ENCODE data around the gene CEP120. TPM values are rescaled to one million over a fixed set of nuclear protein-coding genes. Genes with fewer than 3 reads are reported as not detected.

Gene CEP120
- total and polyA plus RNA-seq, 12 donors, result 4.2 to 36.8 (median 19.1) TPM

GRCh38 chr5:123387313-123387712 lies 35.9 kb downstream of the CEP120 start:
- 95 to 97% (median 96%) methylated on average over 3 of the region's 3 CpGs for WGBS, 4 donors
- no peak overlapping the region for H3K4me3 ChIP-seq
- intact Hi-C loops (cut with DNase I), result no loop called here
- no peaks in the 10 kb centered on the region for H3K27me3 ChIP-seq
- no peaks in the 10 kb centered on the region for H3K4me1 ChIP-seq (replicated peaks in 1 of 2)
- H3K27ac ChIP-seq, result no peak overlapping the region
- H3K9me3 ChIP-seq (replicated peaks in 1 of 3), result no peaks in the 10 kb centered on the region
- TF ChIP-seq POLR2A (IDR thresholded peaks at IDR 0.05) (no peak), CTCF (IDR thresholded peaks at IDR 0.05) (no peak)
- no peak for DNase-seq
- peaks cover 0 to 24% of the 10 kb centered on the region in 2 donors for H3K36me3 ChIP-seq (replicated peaks in 1 of 2)

GRCh38 chr5:123382252-123382651 lies 41.0 kb downstream of the CEP120 start:
- intact Hi-C loops (cut with DNase I), result no loop called here
- H3K9me3 ChIP-seq (replicated peaks in 1 of 3), result peaks cover 0 to 4% (median 0%) of the 10 kb centered on the region in 3 donors
- no peak for TF ChIP-seq POLR2A (IDR thresholded peaks at IDR 0.05)
- no peak for TF ChIP-seq CTCF (IDR thresholded peaks at IDR 0.05)
- no peaks in the 10 kb centered on the region for H3K4me1 ChIP-seq (replicated peaks in 1 of 2)
- 84 to 96% (median 92%) methylated on average over 1 of the region's 1 CpG for WGBS, 4 donors
- no peak overlapping the region for H3K27ac ChIP-seq
- no peak for DNase-seq
- peaks cover 0 to 35% of the 10 kb centered on the region in 2 donors for H3K36me3 ChIP-seq (replicated peaks in 1 of 2)
- no peaks in the 10 kb centered on the region for H3K27me3 ChIP-seq
- no peak overlapping the region for H3K4me3 ChIP-seq

- peak in 2 of 6 experiments; percentile 40 to 43 for TF ChIP-seq CTCF (IDR thresholded peaks at IDR 0.05)
- no peak for TF ChIP-seq POLR2A (IDR thresholded peaks at IDR 0.05)
- intact Hi-C loops (cut with DNase I), result no loop called here
Observed at GRCh38 chr5:123371575-123372179, 51.5 kb downstream of the CEP120 start.

GRCh38 chr5:123369371-123369968 lies 53.7 kb downstream of the CEP120 start:
- Histone ChIP-seq H3K4me3 (no peak overlapping the region), H3K27me3 (no peaks in the 10 kb centered on the region), H3K36me3 (replicated peaks in 1 of 2) (peaks cover 0 to 6% of the 10 kb centered on the region in 2 donors), H3K27ac (no peak overlapping the region), H3K4me1 (replicated peaks in 1 of 2) (peaks cover 0 to 9% of the 10 kb centered on the region in 2 donors), H3K9me3 (replicated peaks in 1 of 3) (no peaks in the 10 kb centered on the region)
- TF ChIP-seq CTCF (IDR thresholded peaks at IDR 0.05), result no peak
- no peak for TF ChIP-seq POLR2A (IDR thresholded peaks at IDR 0.05)
- WGBS, 4 donors, result 58 to 98% (median 93%) methylated on average over 1 of the region's 1 CpG
- intact Hi-C loops (cut with DNase I), result no loop called here
- DNase-seq, result no peak

More at GRCh38 chr5:123371575-123372179, 51.5 kb downstream of the CEP120 start:
- no peak overlapping the region for H3K4me3 ChIP-seq
- 86 to 93% (median 90%) methylated on average over 4 of the region's 4 CpGs for WGBS, 4 donors
- H3K27ac ChIP-seq, result no peak overlapping the region
- H3K27me3 ChIP-seq, result no peaks in the 10 kb centered on the region
- H3K36me3 ChIP-seq (replicated peaks in 1 of 2), result peaks cover 0 to 8% of the 10 kb centered on the region in 2 donors
- DNase-seq, result peak; percentile 21 to 61 (median 37)
- no peaks in the 10 kb centered on the region for H3K4me1 ChIP-seq (replicated peaks in 1 of 2)
- H3K9me3 ChIP-seq (replicated peaks in 1 of 3), result no peaks in the 10 kb centered on the region

Measured in adrenal gland (tissue), 12 donors.